Kidney (tissue), 14 donors: ENCODE results near the gene HOXD8. TPM values are rescaled to one million over a fixed set of nuclear protein-coding genes. Genes with fewer than 3 reads are reported as not detected.
A peak's percentile ranks its signal among the peaks of the same experiment; 100 is the strongest.

ENCODE experiments used
- DNase-seq, 5 donors: peaks; one replicate each; pipeline ENCODE4 v3.0.0-alpha.2; 2013 to 2020
- FAIRE-seq: peaks from 2 replicates; lab custom pipeline; 2012; peaks lifted over from hg19 to GRCh38; lab: Jason Lieb, UNC
- H3K27ac ChIP-seq, 2 donors: one replicate each; pipeline ENCODE4 v1.7.0; 2013; ENCODE audit warnings: low read depth in 2 of 2, low read length in 2 of 2, inconsistent platforms in 1 of 2
- H3K27me3 ChIP-seq: one replicate; pipeline ENCODE4 v1.7.1; 2013; ENCODE audit warnings: low read length, inconsistent platforms; ENCODE audit not compliant: control insufficient read depth, insufficient read depth
- H3K36me3 ChIP-seq, 3 donors: one replicate each; pipeline versions ENCODE4 v1.7.0 to v1.7.1; 2013; ENCODE audit warnings: low read length in 3 of 3, control low read depth in 1 of 3, inconsistent platforms in 1 of 3; ENCODE audit not compliant: insufficient read depth in 3 of 3, control insufficient read depth in 2 of 3
- H3K4me1 ChIP-seq, 3 donors: one replicate each; pipeline versions ENCODE4 v1.7.0 to v1.7.1; 2013; ENCODE audit warnings: low read length in 3 of 3, inconsistent platforms in 1 of 3, low read depth in 1 of 3; ENCODE audit not compliant: control insufficient read depth in 2 of 3, insufficient read depth in 2 of 3
- H3K4me3 ChIP-seq, 3 donors: one replicate each; pipeline versions ENCODE4 v1.7.0 to v1.8.1; 2013; ENCODE audit warnings: low read length in 3 of 3, control low read depth in 1 of 3, inconsistent platforms in 1 of 3
- H3K9ac ChIP-seq, 3 donors: one replicate each; pipeline versions ENCODE4 v1.7.0 to v1.7.1; 2013; ENCODE audit warnings: low read length in 3 of 3, control low read depth in 1 of 3, inconsistent platforms in 1 of 3
- H3K9me3 ChIP-seq, 3 donors: one replicate each; pipeline versions ENCODE4 v1.7.0 to v1.7.1; 2013; ENCODE audit warnings: low read length in 3 of 3, control low read depth in 1 of 3, inconsistent platforms in 1 of 3; ENCODE audit not compliant: control insufficient read depth in 2 of 3, insufficient read depth in 1 of 3
- intact Hi-C: fragments of 100-400 bp; cut with DNase I; formaldehyde crosslinking; loops from one replicate; pipeline ENCODE4 v1.11.1; 2022
- polyA plus RNA-seq: library from polyadenylated mRNA; stranded (reverse); fragments of 350-450 nt; fragmentation: Illumina TruSeq; extraction: RNeasy Lipid Tissue Mini Kit (QIAGEN cat#74804); gene quantifications from one replicate; pipeline ENCODE4 v1.2.3, GENCODE V29; 2014; ENCODE audit warnings: low read depth, low replicate concordance; ENCODE audit not compliant: insufficient read depth
- total RNA-seq: library from RNA; stranded (reverse); fragmentation: NEBNext Ultra II Directional; extraction: Animal tissue kit (Norgen Biotek cat#: 25700); gene quantifications from one replicate; pipeline ENCODE4 v1.2.1, GENCODE V29; 2021
- TF ChIP-seq, protein P1 (sequence below): IDR thresholded peaks from 3 replicates; pipeline ENCODE4 v1.5.1; 2012; ENCODE audit warnings: mild to moderate bottlenecking, moderate library complexity, borderline replicate concordance; ENCODE audit not compliant: insufficient read depth; ENCODE audit errors: extremely low read depth
- donor health status: control.
- donor health status: control.
- donor health status: control.
- donor health status: control.
- donor health status: control.
- donor health status: DM: yes; HTN: yes; CAD: no.
- donor health status: Normal renal cell carcinoma (clear cell type).

Gene HOXD8
- total and polyA plus RNA-seq, 2 donors from 2014 or later: 76.5 to 122 TPM

DNA sequence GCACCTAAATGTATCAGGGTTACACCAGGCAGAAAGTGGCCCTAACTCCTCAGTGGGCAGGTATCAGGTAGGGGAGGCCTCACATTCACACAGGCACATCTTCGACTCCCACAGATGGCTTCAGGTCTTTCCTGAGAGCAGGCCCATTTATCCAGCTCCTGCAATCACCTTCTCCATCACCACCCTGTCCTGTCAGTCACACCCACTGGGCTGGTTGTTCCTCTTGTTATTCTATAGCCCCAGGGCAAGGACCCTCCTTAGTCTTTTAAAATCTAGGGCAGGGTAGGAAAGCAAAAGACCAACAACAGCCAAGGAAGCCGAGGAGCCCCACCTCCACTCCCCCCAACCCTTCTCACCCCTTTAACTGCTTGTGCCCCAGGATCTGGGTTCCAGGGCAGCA, 12.8 kb downstream of the HOXD8 start:
- intact Hi-C loops: loop anchor here (10.0 kb wide), 2 partner anchors 313 to 413 kb away; no protein-coding TSS in a partner anchor

DNA sequence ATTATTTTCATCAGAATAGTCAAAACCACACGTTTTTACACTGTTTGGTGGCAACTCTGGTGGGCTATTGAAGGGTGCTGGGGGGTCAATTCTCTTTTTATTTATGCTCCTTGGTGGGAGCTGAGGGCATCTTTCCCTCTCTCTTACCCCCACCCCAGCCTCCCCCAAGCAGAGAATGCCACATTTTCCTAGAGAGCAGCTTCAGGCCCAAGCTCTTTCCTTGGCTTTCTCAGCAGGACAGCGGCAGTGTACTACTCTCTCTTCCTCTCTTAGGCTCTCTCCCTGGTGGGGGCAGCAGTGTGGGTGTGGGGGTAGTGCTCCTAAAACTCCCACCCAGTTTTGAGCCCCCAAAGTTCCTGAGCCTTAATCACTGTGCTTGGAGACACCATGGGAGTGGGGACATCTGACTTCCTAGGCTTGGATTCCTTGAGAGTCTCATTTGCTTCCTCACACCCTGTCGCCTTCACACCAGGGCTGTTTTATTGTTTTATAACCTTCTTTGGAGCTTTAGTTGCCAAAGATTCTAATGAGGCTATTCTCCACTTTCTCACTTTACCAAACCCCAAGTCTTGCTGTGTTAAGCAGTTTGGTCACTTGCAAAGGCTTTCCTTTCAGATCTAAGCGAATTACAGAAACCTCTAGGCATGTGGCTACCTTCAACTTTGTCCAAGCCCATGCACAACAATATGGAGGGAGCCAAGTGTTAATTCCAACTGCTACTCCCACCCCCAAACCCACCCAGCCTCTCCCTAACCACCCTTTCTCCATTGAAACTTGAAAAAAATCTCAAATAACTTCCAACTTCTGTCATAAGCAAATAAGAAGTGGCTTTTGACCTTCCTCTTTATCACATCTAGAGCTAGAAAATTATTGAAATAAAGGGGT, 15.8 kb downstream of the HOXD8 start:
- Histone ChIP-seq H3K27me3 (no peaks in the 10 kb centered on the region), H3K4me1 (peaks cover 15 to 30% (median 20%) of the 10 kb centered on the region in 3 donors), H3K36me3 (no peaks in the 10 kb centered on the region), H3K9ac (peak overlapping the region in 1 of 3 donors; percentile 43), H3K9me3 (no peaks in the 10 kb centered on the region), H3K27ac (peak overlapping the region; percentile 3 to 71), H3K4me3 (peak overlapping the region in 1 of 3 donors; percentile 47)
- intact Hi-C loops: loop anchor here (10.0 kb wide), 2 partner anchors 309 to 409 kb away; no protein-coding TSS in a partner anchor
- FAIRE-seq: no peak
- DNase-seq: peak in 1 of 5 donors; percentile 49
- TF ChIP-seq, protein P1, sequence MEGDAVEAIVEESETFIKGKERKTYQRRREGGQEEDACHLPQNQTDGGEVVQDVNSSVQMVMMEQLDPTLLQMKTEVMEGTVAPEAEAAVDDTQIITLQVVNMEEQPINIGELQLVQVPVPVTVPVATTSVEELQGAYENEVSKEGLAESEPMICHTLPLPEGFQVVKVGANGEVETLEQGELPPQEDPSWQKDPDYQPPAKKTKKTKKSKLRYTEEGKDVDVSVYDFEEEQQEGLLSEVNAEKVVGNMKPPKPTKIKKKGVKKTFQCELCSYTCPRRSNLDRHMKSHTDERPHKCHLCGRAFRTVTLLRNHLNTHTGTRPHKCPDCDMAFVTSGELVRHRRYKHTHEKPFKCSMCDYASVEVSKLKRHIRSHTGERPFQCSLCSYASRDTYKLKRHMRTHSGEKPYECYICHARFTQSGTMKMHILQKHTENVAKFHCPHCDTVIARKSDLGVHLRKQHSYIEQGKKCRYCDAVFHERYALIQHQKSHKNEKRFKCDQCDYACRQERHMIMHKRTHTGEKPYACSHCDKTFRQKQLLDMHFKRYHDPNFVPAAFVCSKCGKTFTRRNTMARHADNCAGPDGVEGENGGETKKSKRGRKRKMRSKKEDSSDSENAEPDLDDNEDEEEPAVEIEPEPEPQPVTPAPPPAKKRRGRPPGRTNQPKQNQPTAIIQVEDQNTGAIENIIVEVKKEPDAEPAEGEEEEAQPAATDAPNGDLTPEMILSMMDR: no peak

More for the DNA sequence above, 12.8 kb downstream of the HOXD8 start:
- no peak for FAIRE-seq
- Histone ChIP-seq H3K27me3 (no peaks in the 10 kb centered on the region), H3K4me3 (no peak overlapping the region), H3K9me3 (no peaks in the 10 kb centered on the region), H3K27ac (peak overlapping the region; percentile 10 to 40), H3K9ac (peak overlapping the region in 1 of 3 donors; percentile 9), H3K4me1 (peaks cover 15 to 24% (median 19%) of the 10 kb centered on the region in 3 donors), H3K36me3 (no peaks in the 10 kb centered on the region)
- TF ChIP-seq, protein P1: no peak
- peak in 1 of 5 donors; percentile 36 for DNase-seq

- peaks cover 15 to 26% (median 17%) of the 10 kb centered on the region in 3 donors for H3K4me1 ChIP-seq
- peak overlapping the region; percentile 23 to 61 (median 47) for H3K4me3 ChIP-seq
- TF ChIP-seq, protein P1: no peak
- no peak for FAIRE-seq
- H3K27me3 ChIP-seq: no peaks in the 10 kb centered on the region
- no peaks in the 10 kb centered on the region for H3K36me3 ChIP-seq
- intact Hi-C loops: loop anchor here (10.0 kb wide), 2 partner anchors 309 to 409 kb away; no protein-coding TSS in a partner anchor
- peak overlapping the region; percentile 64 to 71 for H3K27ac ChIP-seq
- H3K9me3 ChIP-seq: no peaks in the 10 kb centered on the region
- DNase-seq: peak in 4 of 5 donors; percentile 69 to 92 (median 86)
- peak overlapping the region; percentile 40 to 49 (median 43) for H3K9ac ChIP-seq
Observed at GRCh38 chr2:176146101-176146500, 16.6 kb downstream of the HOXD8 start.
